ENCODE data around the gene RPL7L1. TPM values are rescaled to one million over a fixed set of nuclear protein-coding genes. Genes with fewer than 3 reads are reported as not detected.
A peak's percentile ranks its signal among the peaks of the same experiment; 100 is the strongest.

Gene RPL7L1
- total and polyA plus RNA-seq, 2 of the 13 experiments (the other 11 are each of a cell fraction or from before 2014, with no cell fraction given): 51.6 to 179 TPM

GRCh38 chr6:42879372-42880239, at the start of gene RPL7L1 (continued):
- TF ChIP-seq ZNF619 (CRISPR knock-in tag; IDR thresholded peaks at IDR 0.05): 0 out of 2 replicates have a peak, but pooled peaks have one; percentile 86
- no peak; the same call in 1 of the 2 replicates for TF ChIP-seq DPF2 (CRISPR knock-in tag; IDR thresholded peaks at IDR 0.05; ENCODE audit: borderline replicate concordance, low read depth)
- peak; percentile 80; the same call in 1 of the 2 replicates for TF ChIP-seq ELF3 (CRISPR knock-in tag; IDR thresholded peaks at IDR 0.05)
- TF ChIP-seq ZNF160 (CRISPR knock-in tag; IDR thresholded peaks at IDR 0.05): no peak
- no peak for TF ChIP-seq HDAC6 (IDR thresholded peaks at IDR 0.05; ENCODE audit: low read depth, low read length)
- peak; percentile 95 for TF ChIP-seq POLR2AphosphoS2 (IDR thresholded peaks at IDR 0.05; ENCODE audit: low read depth, low read length)
- no peak; the same call in 1 of the 2 replicates for TF ChIP-seq STAG1 (CRISPR knock-in tag; IDR thresholded peaks at IDR 0.05)
- no peak for TF ChIP-seq CBFB (CRISPR knock-in tag; IDR thresholded peaks at IDR 0.05)
- no peak for TF ChIP-seq CSRNP1 (CRISPR knock-in tag; IDR thresholded peaks at IDR 0.05)
- TF ChIP-seq ZBTB8A (CRISPR knock-in tag; IDR thresholded peaks at IDR 0.05; ENCODE audit: borderline replicate concordance, low read depth): no peak; the same call in 1 of the 2 replicates
- TF ChIP-seq MTA1 (CRISPR knock-in tag; IDR thresholded peaks at IDR 0.05; ENCODE audit: borderline replicate concordance): no peak
- peak; percentile 62; the same call in 1 of the 2 replicates for TF ChIP-seq CREBL2 (CRISPR knock-in tag; IDR thresholded peaks at IDR 0.05; ENCODE audit: borderline replicate concordance)
- TF ChIP-seq USF2 (IDR thresholded peaks at IDR 0.05; ENCODE audit: low read depth, low read length): peak; percentile 67
- TF ChIP-seq USF2 (CRISPR knock-in tag; IDR thresholded peaks at IDR 0.05; ENCODE audit: borderline replicate concordance): peak; percentile 61; the same call in 1 of the 2 replicates
- TF ChIP-seq RARG (CRISPR knock-in tag; IDR thresholded peaks at IDR 0.05; ENCODE audit: low read depth): no peak
- no peak for TF ChIP-seq IRF2 (CRISPR knock-in tag; IDR thresholded peaks at IDR 0.05)
- peak; percentile 35; the same call in 1 of the 2 replicates for TF ChIP-seq ONECUT2 (CRISPR knock-in tag; IDR thresholded peaks at IDR 0.05)
- no peak; the same call in 1 of the 2 replicates for TF ChIP-seq NKX3-1 (CRISPR knock-in tag; IDR thresholded peaks at IDR 0.05)
- TF ChIP-seq RERE (CRISPR knock-in tag; IDR thresholded peaks at IDR 0.05; ENCODE audit: low read depth): no peak
